ENCODE results near the gene MAN2B2.

The MAN2B2 gene

GRCh38 chr4:6546681-6547447, 28.1 kb upstream of the MAN2B2 start:
- DNase-seq: no peak

DNA sequence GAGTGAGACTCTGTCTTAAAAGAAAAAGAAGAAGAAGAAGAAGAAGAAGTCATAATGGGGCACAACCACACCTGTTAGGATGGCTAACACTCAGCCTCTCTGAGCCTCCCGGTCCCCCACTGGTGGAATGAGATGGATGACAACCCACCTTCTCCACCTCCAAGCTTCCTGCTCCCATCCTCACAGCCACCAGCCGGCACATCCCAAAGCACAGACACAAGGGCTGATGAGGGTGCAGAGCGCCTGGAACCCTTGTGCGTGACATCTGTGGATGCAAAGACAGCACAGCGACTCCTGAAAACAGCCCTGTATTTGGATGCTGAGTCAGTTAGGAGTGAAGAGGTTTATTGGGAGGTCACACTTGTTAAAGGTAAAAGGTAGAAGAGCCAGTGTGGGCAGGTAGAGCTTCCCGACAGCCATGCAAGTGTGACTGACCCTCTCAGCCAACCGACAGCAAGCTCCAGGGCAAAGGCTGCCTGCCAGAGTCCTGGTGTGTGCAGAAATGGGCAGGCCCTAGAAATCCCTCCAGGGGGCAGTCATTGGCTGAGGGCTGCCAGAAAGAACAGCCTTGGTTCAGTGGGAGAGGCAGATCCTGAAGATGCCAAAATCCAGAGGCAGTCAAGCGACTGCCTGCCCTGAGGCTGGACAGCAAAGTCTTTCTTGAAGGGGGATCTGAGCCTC, 26.6 kb upstream of the MAN2B2 start:
- DNase-seq: no peak

DNA sequence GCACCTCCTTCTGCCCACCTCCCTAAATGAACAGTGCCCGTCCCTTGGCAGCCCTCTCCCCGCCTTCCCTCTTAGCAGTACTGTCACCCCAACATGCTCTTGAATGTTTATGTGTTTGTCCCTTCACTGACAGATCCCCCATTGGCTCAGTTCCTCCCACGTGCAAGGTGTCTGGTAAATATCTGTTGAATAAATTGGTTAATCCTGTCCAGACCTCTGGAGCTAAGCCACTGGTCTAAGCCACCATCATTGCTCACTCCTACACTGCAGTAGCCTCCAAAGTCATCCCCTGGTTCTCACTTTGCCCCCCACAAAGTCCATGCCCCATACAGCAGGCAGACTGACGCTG, 26.1 kb upstream of the MAN2B2 start:
- DNase-seq: no peak

DNA sequence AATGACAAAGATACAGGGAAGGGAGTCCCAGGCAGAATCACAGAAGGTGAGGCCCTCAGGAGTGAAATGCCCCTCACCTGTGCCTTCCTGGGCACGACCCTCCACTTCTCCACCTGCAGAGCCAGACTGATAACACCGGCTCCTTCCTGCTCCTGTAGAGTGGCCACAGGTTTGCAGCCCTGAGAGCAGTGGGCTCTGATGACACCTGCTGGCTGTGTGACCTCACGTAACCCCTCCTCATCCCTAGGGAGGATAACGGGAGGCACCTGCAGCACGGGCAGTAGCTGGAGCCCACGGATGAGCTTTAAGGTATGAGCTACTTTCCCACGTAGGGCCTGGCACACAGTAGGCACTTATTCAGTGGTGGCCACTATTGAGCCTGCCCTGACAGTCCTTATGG, 25.5 kb upstream of the MAN2B2 start:
- no peak for DNase-seq

DNA sequence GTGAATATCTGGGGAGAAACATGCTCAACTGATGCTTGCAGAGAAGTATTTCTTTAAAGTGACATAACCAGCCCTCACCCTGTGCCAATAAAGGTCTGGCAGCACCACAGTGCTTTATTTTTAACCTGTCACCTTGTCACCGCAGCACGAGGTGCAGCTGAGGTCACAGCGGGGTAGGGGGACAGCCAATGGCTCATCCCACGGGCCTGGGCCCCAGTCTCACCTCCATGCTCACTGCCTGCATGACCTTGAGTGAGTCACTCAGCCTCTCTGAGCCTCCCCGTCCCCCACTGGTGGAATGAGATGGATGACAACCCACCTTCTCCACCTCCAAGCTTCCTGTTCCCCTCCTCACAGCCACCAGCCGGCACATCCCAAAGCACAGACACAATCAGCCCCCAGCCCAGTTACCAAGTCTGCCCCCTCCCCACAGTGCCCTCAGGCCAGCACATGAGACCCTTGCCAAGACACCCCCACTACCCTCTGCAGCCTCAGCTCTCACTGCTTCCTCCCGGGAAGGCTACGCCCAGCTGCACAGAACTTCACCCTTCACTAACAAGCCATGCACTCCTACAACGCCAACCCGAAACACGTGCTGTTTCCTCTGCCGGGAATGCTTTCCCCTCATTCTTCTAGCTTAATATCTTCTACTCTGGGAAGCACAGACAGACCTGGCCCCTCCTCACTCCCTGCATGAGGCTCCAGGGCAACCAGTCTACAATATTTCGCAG, 24.9 kb upstream of the MAN2B2 start:
- no peak for DNase-seq

GRCh38 chr4:6550821-6551220, 24.2 kb upstream of the MAN2B2 start:
- no peak for DNase-seq

DNA sequence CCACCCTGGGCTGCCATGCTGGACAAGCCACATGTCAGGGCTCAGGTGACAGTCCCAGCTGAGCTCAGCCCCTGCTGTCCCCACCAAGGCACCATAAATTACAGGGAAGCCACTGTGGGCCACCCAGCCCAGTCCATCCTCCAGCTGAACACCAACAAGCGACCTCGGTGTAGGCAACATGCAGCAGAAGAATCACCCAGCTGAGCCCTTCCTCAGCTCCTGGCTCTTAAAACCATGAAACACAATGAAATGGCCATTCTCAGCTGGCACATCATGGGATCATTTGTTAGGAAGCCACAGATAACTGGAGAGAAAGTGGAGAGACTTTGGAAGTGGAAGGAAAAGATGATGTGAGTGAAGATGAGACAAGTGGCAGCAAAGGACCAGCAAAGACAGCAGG, 23.3 kb upstream of the MAN2B2 start:
- no peak for DNase-seq

- no peak for DNase-seq
Measured at GRCh38 chr4:6555519-6555918, 19.5 kb upstream of the MAN2B2 start.

DNA sequence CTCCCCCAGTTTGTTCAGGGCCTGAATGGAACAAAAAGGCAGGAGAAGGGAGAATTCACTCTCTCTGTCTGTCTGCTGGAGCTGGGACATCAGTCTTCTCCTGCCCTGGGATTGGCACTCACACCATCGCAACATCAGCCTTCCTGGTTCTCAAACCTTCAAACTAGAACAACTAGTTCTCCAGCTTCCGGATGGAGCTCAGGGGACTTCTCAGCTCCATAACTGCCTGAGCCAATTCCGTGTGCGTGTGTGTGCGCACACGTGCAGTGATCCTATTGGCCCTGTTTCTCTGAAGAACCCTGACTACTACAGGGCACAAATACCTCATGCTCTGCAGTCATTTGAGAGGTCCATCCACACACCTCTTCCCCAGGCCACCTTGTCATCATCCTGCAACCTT, 18.7 kb upstream of the MAN2B2 start:
- DNase-seq: no peak

DNA sequence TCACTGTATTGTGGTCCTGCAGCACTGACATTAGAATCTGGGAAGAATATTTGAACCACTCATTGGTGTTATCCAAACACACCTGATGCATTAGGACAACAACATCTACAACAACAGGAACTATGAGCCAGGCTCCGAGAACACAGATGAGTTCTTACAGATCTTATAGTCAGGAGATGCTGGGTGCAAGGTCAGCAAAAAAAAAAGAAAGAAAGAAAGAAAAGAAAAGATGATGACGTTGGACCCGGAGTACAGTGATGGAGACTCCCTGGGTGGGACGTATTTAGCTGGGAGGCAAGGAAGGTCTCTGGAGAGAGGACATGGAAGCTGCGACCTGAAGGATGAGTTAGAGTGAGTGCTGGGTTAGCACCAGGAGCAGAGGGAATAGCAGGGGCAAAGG, 17.8 kb upstream of the MAN2B2 start:
- no peak for DNase-seq

GRCh38 chr4:6557856-6558255, 17.1 kb upstream of the MAN2B2 start:
- DNase-seq: no peak

DNA sequence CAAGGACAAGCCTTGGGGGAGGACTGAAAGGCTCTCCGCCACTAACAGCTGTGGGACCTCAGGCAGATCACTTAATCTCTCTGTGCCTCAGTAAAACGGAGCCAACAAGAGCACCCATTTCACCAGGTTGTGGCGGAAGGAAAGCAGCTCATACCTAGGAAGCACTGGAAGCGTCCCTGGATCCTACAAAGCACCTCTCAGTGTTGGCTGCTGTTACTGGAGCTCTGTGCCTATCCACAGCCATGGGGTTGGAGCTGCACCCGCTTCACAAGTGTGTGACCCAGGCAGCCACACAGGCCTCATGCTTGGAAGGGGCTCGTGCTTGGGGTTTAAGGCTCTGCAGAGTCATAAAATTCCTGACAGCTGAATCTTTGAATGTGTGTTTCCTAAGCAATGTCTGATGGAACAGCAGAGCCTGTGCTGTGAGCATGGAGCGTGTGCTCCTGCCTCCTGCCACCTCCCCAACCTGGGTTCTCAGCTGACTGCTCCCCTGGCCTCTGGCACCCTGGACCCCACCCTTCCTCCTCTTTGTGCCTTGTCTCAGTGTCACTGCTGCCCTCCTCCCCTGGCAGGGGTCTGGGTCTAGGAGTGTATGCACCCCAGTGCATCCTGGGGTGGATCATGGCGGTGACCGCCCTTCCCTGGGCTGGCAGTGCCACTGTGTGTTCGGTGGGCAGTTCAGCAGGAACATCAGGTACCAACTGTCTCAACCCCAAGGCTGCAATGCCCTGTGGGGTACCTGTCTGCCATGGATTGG, 14.4 kb upstream of the MAN2B2 start:
- DNase-seq: no peak

DNA sequence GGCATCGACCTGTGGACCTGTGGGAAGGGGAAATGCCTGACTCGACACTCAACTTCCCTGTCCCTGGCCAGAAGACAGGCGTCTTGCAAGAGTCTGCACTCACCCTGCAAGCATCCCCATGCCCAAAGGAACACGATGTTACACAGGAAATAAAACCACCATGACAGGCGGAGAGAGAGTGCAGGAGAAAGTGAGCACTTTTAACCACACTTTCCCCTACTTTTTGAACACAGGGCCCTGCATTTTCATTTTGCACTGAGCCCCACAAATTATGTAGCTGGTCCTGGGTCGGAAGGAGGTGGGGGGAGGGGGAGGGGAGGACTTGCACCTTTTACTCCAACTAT, 13.8 kb upstream of the MAN2B2 start:
- DNase-seq: no peak

DNA sequence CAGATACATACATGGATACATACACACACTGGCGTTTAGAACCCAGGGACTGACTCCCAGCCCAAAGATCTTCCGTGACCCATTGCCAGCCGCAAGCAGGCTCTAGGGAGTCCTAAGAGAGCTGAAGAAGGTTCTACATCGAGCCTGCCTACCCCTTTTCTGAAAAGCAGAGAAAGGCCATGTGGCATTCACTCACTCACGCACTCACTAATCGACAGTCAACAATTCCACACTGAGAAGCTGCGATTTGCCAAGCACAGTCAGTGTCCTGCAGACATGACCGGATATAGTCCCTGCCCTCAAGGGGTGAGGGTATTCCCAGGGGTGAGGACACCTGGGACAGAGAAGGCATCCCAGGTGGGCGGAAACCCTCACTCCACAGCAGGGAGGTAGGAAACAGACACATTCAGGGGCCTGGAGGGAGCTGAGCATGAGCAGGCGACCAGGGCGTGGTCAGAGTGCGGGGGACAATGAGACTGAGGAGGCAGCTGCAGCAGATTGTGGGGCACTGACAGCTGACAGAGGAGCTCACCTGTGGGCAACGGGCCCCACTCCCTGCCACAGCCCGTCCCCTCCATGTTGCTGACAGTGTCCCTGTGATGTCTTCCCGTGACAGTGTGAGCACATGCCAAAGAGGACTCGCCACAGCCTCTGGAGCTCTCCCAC, 13.2 kb upstream of the MAN2B2 start:
- DNase-seq: no peak

DNA sequence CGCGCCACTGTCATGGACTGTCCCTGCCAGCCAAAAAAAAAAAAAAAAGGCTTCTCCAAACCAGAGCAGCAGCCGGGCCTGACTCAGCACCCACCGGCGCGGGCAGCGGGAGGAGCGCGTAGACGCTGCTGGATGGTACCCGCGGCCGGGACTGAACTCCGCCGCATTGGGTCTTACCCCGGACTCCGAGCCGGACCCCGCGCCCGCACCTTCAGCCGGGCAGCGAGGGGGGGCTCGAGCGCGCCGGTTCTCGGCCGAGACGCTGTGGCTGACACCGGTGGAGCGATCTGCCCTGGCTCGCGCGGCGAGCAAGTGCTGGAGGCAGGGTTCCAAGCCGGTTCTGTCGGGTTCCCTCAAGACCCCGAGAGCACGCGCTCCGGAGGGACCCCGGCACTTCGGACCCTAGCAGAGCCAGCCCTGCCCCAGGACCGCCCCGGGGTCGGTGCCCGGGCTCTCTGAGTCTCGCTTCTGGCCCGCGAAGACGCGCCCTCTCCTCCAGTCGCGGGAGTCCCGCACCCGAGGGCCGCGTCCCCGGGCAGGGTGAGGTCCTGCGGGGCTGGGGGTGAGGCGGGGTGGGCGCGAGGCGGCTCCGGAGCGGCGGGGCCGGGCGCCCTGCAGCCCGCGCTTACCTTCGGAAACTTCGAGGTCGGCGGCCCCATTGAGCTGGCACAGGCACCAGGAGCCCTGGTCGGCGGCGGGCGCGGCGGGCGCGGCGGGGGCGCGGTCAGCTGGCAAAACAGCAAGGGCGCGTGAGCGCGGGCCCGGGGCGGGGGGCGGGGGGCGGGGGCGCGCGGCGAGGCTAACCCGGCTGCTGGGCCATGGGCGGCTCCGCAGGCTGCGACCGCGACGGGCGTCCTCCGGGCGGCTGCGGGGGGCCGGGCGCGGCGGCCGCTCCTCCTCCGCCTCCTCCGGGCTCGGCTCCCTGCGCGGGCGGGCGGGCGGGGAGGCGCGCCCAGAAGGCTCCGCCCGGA, 11.8 kb upstream of the MAN2B2 start:
- DNase-seq: no peak

DNA sequence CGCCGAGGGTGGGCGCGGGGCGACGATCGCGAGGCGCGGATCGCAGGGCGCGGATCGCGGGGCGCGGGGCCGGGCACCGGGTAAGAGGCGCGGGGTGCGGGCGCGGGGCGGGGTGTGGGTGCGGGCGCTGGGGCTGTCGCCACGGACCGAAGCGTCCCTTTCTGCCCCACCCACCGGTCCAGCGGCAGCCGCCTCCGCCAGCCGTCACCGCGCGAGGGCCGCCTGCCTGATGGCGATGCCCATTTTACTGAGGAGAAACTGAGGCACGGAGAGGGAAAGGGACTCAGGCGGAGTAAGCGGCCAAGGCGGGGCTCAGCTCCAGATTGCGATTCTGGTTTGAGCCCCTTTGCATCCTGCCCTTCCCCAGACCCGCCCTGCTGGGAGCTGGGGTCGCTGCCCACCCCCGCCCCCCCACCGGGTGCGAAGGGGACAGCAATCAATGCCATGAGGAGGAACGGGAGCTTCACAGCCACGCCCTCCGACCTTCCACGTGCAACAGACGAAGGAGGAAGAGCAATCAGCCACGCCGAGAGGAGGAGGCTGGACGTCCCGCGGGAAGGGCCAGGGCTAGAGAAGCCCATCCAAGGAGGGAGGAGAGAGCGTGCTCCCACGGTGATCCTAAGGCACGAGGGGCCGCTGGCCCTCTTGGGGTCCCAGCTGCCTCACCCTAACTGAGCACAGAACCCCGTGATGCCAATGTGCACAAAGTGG, 10.9 kb upstream of the MAN2B2 start:
- DNase-seq: no peak

DNA sequence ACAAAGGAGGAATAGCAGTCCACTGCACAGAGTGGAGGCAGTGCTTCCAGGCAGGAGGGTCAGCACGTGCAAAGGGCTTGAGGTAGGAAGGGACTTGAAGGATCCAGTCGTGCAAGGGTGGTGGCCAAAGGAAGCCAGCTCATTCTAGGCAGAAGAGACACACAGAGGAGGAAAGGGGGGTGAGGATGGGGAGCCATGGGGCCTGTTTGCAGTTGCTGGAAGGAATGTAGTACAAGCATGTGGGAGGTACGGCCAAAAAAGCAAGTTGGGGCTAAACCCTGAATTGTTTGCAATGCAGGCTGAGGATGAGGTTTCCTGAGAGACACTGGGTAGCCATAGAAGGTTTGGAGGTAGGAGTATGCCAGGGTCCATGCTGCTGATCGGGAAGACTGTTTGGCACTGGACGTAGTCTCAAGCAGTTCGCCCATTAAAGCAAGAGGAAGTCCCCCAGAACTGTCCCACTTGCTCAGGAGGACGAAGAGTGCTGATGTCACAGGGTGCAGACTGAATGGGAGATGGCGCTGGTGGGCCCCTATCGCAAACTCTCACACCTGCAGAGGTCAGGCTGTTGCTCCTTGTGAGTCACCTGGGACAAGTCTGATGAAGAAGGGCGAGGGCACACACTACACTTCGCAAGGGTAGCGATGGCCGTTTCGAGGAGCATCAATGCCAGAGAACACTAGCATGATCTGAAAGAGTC, 9.1 kb upstream of the MAN2B2 start:
- no peak for DNase-seq

DNA sequence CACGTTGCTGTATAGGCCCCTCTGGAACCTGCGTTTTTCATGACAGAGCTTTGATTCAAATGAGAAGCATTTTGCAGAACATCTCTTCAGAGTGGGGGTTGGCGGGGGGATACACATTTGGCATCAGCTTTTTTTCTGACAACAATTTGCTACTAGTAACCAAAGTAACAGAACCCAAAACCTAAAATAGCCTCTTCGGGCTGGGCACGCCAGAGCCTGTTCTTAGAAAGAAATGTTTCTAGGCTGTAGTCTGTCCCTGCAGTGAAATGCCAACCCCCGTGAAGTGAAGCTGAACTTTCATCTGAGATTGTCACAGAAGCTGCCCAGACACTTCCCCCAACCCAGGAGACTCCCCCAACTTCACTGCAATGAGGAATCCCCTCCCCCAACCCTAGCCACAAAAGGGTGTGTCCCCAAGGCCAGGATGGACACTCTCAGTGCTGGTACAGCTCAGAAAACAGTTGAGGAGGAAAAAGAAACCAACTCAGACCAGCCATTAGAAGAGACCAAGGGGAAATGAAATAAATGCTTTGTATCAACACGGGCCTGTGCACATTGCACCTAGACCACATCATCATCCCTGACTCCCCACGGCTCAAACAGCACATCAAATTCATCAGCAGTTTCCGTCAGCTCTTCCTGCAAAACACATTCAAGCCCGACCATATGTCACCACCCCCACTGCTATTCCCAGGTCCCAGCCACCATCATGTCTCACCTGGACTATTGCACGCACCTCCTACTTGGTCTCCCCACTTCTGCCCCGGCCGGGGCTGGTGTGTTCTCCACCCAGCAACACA, 8.4 kb upstream of the MAN2B2 start:
- no peak for DNase-seq

DNA sequence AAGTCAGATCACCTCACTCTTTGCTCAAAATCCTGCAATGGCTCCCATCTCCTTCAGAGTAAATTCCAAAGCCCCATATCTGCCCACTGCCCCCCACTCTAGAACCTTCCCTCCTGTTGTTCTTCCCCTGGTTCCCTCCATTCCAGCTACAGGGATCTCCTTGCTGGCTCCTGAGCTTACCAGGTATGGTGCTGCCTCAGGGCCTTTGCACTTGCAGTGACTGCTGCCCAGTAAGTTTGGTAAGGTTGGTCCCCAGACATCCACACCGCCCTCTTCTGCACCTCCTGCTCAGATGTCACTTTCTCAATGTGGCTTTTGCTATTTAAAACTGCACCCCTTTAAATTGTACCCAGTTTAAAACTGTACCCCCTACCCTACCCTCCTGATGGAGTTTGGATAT, 7.8 kb upstream of the MAN2B2 start:
- no peak for DNase-seq

DNA sequence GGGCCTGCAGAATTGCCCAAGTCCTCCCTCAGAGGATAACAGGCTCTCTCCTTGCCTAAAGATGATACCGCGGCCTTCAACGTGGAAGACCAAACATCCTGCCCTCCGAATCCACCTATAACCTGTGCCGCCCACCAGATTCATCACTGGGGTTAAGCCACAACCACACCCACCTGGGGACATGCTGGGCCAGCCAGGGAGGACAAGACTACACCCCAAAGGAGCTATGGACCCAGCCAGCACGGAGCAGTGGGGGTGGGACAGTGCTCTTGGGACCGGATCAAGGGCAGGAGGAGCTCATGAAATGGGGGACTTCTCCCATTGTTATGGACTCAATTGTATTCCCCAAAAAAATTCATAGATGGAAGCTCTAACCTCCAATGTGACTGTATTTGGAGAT, 6.8 kb upstream of the MAN2B2 start:
- no peak for DNase-seq

Measured in DMS 273 treated with DMSO at 0.1 percent for 48 hours (cell line).